H9 (cell line): ENCODE data around the gene CRYAB. TPM values are rescaled to one million over a fixed set of nuclear protein-coding genes. Genes with fewer than 3 reads are reported as not detected.
"Not testable (repeated sequence)": the region's sequence is repeated elsewhere in the genome, so short reads cannot be mapped to it uniquely, and the experiment has no call there.

Experiments
- DNase-seq: peaks from one replicate; pipeline ENCODE4 v3.0.0-alpha.2; 2017
- H2AFZ ChIP-seq: one replicate; pipeline ENCODE4 v1.6.1; 2013; ENCODE audit warnings: mild to moderate bottlenecking, low read length, control low read depth, moderate library complexity
- H2AK5ac ChIP-seq: 2 replicates; pipeline ENCODE4 v1.6.1; 2013; ENCODE audit warnings: low read length, control low read depth, mixed read lengths; ENCODE audit not compliant: insufficient read length
- H2BK120ac ChIP-seq: one replicate; pipeline ENCODE4 v1.6.1; 2013; ENCODE audit warnings: low read depth, mild to moderate bottlenecking, low read length, control low read depth, inconsistent platforms; ENCODE audit not compliant: poor library complexity, severe bottlenecking
- H2BK12ac ChIP-seq: 2 replicates; pipeline ENCODE4 v1.6.1; 2013; ENCODE audit warnings: low read length, control low read depth, mixed read lengths, low read depth; ENCODE audit not compliant: insufficient read length
- H2BK15ac ChIP-seq: 2 replicates; pipeline ENCODE4 v1.6.1; 2013; ENCODE audit warnings: low read depth, low read length, control low read depth
- H2BK20ac ChIP-seq: one replicate; pipeline ENCODE4 v1.6.1; 2013; ENCODE audit warnings: low read depth, mild to moderate bottlenecking, low read length, control low read depth, inconsistent platforms; ENCODE audit not compliant: poor library complexity, severe bottlenecking
- H2BK5ac ChIP-seq: 2 replicates; pipeline ENCODE4 v1.6.1; 2013; ENCODE audit warnings: low read length, control low read depth, mixed read lengths; ENCODE audit not compliant: insufficient read length
- H3K14ac ChIP-seq: 2 replicates; pipeline ENCODE4 v1.6.1; 2013; ENCODE audit warnings: low read length, control low read depth; ENCODE audit not compliant: insufficient read depth
- H3K18ac ChIP-seq: 2 replicates; pipeline ENCODE4 v1.6.1; 2013; ENCODE audit warnings: low read depth, mild to moderate bottlenecking, mixed read lengths, low read length, control low read depth; ENCODE audit not compliant: insufficient read length
- H3K23ac ChIP-seq: 2 replicates; pipeline ENCODE4 v1.6.1; 2013; ENCODE audit warnings: low read length, control low read depth, mixed read lengths, low read depth; ENCODE audit not compliant: insufficient read length
- H3K23me2 ChIP-seq: 2 replicates; pipeline ENCODE4 v1.6.1; 2013; ENCODE audit warnings: low read depth, mild to moderate bottlenecking, mixed read lengths, low read length, control low read depth; ENCODE audit not compliant: insufficient read length, poor library complexity, severe bottlenecking
- H3K27ac ChIP-seq: 2 replicates; pipeline ENCODE4 v1.5.1; 2013; ENCODE audit warnings: low read length, control low read depth, mixed read lengths, low read depth; ENCODE audit not compliant: insufficient read length
- H3K27me3 ChIP-seq: 2 replicates; pipeline ENCODE4 v1.6.1; 2013; ENCODE audit warnings: low read length, control low read depth, inconsistent platforms; ENCODE audit not compliant: insufficient read depth
- H3K4ac ChIP-seq: 2 replicates; pipeline ENCODE4 v1.6.1; 2013; ENCODE audit warnings: low read depth, mild to moderate bottlenecking, control low read depth, inconsistent platforms, low read length, moderate library complexity
- H3K4me1 ChIP-seq: 2 replicates; pipeline ENCODE4 v1.6.1; 2013; ENCODE audit warnings: low read length, control low read depth, inconsistent platforms; ENCODE audit not compliant: insufficient read depth
- H3K4me2 ChIP-seq: 2 replicates; pipeline ENCODE4 v1.6.1; 2013; ENCODE audit warnings: low read length, control low read depth, mixed read lengths; ENCODE audit not compliant: insufficient read length, insufficient read depth
- H3K56ac ChIP-seq: 2 replicates; pipeline ENCODE4 v1.6.1; 2013; ENCODE audit warnings: low read depth, mild to moderate bottlenecking, mixed read lengths, low read length, control low read depth; ENCODE audit not compliant: insufficient read length
- H3K79me1 ChIP-seq: 2 replicates; pipeline ENCODE4 v1.6.1; 2013; ENCODE audit warnings: low read depth, mild to moderate bottlenecking, moderate library complexity, low read length, control low read depth, inconsistent platforms; ENCODE audit not compliant: insufficient read depth, poor library complexity, severe bottlenecking
- H3K79me2 ChIP-seq: 2 replicates; pipeline ENCODE4 v1.6.1; 2013; ENCODE audit warnings: low read length, control low read depth, inconsistent platforms; ENCODE audit not compliant: insufficient read depth
- H3K9ac ChIP-seq: 2 replicates; pipeline ENCODE4 v1.6.1; 2013; ENCODE audit warnings: low read length, control low read depth, mixed read lengths; ENCODE audit not compliant: insufficient read length; ENCODE audit errors: extremely low read depth
- H3K9me3 ChIP-seq: one replicate; pipeline ENCODE4 v1.6.1; 2013; ENCODE audit warnings: low read depth, low read length, inconsistent platforms; ENCODE audit not compliant: control insufficient read depth
- H3T11ph ChIP-seq: one replicate; pipeline ENCODE4 v1.6.1; 2013; ENCODE audit warnings: mild to moderate bottlenecking, low read length, control low read depth, inconsistent platforms
- H4K20me1 ChIP-seq: one replicate; pipeline ENCODE4 v1.6.1; 2013; ENCODE audit not compliant: control insufficient read depth, insufficient read length, insufficient read depth
- H4K5ac ChIP-seq: 2 replicates; pipeline ENCODE4 v1.6.1; 2013; ENCODE audit warnings: low read depth, mild to moderate bottlenecking, mixed read lengths, low read length, control low read depth; ENCODE audit not compliant: insufficient read length
- H4K8ac ChIP-seq: replicated peaks from 2 replicates; pipeline ENCODE4 v1.6.1; 2013; ENCODE audit warnings: low read length, control low read depth, mixed read lengths, low read depth; ENCODE audit not compliant: insufficient read length
- H4K91ac ChIP-seq: 2 replicates; pipeline ENCODE4 v1.6.1; 2013; ENCODE audit warnings: low read depth, mild to moderate bottlenecking, moderate library complexity, mixed read lengths, low read length, control low read depth; ENCODE audit not compliant: insufficient read length
- H3K27ac Mint-ChIP-seq, 3 experiments: 2 replicates in 2 of 3; 3 replicates in 1 of 3; pipeline ENCODE4 v1.8.0; 2020 to 2021; ENCODE audit warnings: mixed read lengths in 3 of 3, mild to moderate bottlenecking in 1 of 3, moderate library complexity in 1 of 3
- H3K27me3 Mint-ChIP-seq: 2 replicates; pipeline ENCODE4 v1.8.0; 2021; ENCODE audit warnings: low read depth, mild to moderate bottlenecking, moderate library complexity, mixed read lengths
- H3K36me3 Mint-ChIP-seq, 3 experiments: 2 replicates in 2 of 3; 3 replicates in 1 of 3; pipeline ENCODE4 v1.8.0; 2020 to 2021; ENCODE audit warnings: low read depth in 3 of 3, mixed read lengths in 3 of 3; ENCODE audit not compliant: insufficient read depth in 1 of 3
- H3K4me1 Mint-ChIP-seq, 2 experiments: 2 replicates each; pipeline ENCODE4 v1.8.0; 2020; ENCODE audit warnings: mixed read lengths in 2 of 2
- H3K4me3 Mint-ChIP-seq, 2 experiments: 2 replicates in 1 of 2; 3 replicates in 1 of 2; pipeline ENCODE4 v1.8.0; 2020 to 2021; ENCODE audit warnings: mild to moderate bottlenecking in 2 of 2, mixed read lengths in 2 of 2, moderate library complexity in 1 of 2
- H3K9me3 Mint-ChIP-seq, 2 experiments: 2 replicates in 1 of 2; 3 replicates in 1 of 2; pipeline ENCODE4 v1.8.0; 2020; ENCODE audit warnings: mild to moderate bottlenecking in 2 of 2, mixed read lengths in 2 of 2, moderate library complexity in 1 of 2
- WGBS: extraction: QIAGEN DNeasy Blood & Tissue Kit; methylation state at CpG from one replicate; pipeline ENCODE4 v1.1.7; 2013; ENCODE audit warnings: missing lambda C conversion rate, low lambda C conversion rate, mixed read lengths; ENCODE audit not compliant: insufficient read length; ENCODE audit errors: extremely low coverage; 5-methylcytosine and 5-hydroxymethylcytosine counted together
- total RNA-seq: library from RNA; stranded (reverse); gene quantifications from 2 replicates; pipeline ENCODE4 v1.2.1, GENCODE V29; 2021
- TF ChIP-seq, protein P1 (sequence below): fragments of 200-600 bp; sonication (generic); conservative IDR thresholded peaks from 3 replicates; pipeline ENCODE4 v1.8.0; 2021; ENCODE audit warnings: antibody characterized with exemption, mild to moderate bottlenecking

Gene CRYAB
- total RNA-seq, 1 experiment from 2014 or later: not detected

DNA sequence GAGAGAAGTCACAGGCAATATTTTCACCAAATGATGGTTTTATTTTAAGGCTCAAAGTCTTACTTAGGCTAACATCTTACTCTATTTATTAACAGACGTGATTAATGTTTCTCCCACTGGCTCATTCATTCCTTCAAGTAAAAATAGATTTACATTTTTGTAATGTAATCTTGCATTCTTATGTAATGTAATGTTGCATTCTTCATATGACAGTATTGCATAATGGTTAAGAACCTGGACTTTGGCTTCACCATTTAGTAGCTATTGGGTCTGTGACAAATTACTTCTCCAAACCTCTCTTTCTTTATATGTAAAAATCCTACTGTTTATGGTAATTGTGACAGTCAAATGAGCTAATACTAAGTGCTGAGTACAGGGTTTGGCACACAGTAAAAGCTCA, 22.3 kb upstream of the CRYAB start:
- Histone ChIP-seq H2BK5ac (no peak overlapping the region), H3K4me1 (peaks cover 2% of the 10 kb centered on the region; the same call in 1 of the 2 replicates), H3K4me2 (no peak overlapping the region), H3K23ac (no peak overlapping the region), H2BK120ac (no peak overlapping the region), H4K8ac (no peak overlapping the region), H3K9me3 (no peaks in the 10 kb centered on the region), H3K56ac (no peak overlapping the region), H3K4ac (no peak overlapping the region), H4K91ac (no peak overlapping the region), H2AFZ (no peak overlapping the region), H3T11ph (no peak overlapping the region), H3K79me1 (no peaks in the 10 kb centered on the region), H3K27ac (no peak overlapping the region), H3K23me2 (peaks cover 5% of the 10 kb centered on the region), H4K5ac (no peak overlapping the region), H3K14ac (no peak overlapping the region), H3K9ac (no peak overlapping the region), H2BK20ac (no peak overlapping the region), H3K27me3 (no peaks in the 10 kb centered on the region), H2AK5ac (no peak overlapping the region), H4K20me1 (no peaks in the 10 kb centered on the region), H2BK12ac (no peak overlapping the region), H3K18ac (no peak overlapping the region), H3K79me2 (no peaks in the 10 kb centered on the region), H2BK15ac (no peak overlapping the region)
- H3K27me3 Mint-ChIP-seq: peaks cover 1% of the 10 kb centered on the region; the same call in 1 of the 2 replicates
- no peak for DNase-seq
- H3K4me1 Mint-ChIP-seq: peaks cover 28 to 36% of the 10 kb centered on the region in 2 experiments
- TF ChIP-seq, protein P1, sequence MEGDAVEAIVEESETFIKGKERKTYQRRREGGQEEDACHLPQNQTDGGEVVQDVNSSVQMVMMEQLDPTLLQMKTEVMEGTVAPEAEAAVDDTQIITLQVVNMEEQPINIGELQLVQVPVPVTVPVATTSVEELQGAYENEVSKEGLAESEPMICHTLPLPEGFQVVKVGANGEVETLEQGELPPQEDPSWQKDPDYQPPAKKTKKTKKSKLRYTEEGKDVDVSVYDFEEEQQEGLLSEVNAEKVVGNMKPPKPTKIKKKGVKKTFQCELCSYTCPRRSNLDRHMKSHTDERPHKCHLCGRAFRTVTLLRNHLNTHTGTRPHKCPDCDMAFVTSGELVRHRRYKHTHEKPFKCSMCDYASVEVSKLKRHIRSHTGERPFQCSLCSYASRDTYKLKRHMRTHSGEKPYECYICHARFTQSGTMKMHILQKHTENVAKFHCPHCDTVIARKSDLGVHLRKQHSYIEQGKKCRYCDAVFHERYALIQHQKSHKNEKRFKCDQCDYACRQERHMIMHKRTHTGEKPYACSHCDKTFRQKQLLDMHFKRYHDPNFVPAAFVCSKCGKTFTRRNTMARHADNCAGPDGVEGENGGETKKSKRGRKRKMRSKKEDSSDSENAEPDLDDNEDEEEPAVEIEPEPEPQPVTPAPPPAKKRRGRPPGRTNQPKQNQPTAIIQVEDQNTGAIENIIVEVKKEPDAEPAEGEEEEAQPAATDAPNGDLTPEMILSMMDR: no peak
- WGBS: no CpG with 5 or more reads among the region's 1 CpG
- no peak overlapping the region for H3K4me3 Mint-ChIP-seq
- H3K27ac Mint-ChIP-seq: no peak overlapping the region
- H3K36me3 Mint-ChIP-seq: no peaks in the 10 kb centered on the region
- H3K9me3 Mint-ChIP-seq: no peaks in the 10 kb centered on the region

DNA sequence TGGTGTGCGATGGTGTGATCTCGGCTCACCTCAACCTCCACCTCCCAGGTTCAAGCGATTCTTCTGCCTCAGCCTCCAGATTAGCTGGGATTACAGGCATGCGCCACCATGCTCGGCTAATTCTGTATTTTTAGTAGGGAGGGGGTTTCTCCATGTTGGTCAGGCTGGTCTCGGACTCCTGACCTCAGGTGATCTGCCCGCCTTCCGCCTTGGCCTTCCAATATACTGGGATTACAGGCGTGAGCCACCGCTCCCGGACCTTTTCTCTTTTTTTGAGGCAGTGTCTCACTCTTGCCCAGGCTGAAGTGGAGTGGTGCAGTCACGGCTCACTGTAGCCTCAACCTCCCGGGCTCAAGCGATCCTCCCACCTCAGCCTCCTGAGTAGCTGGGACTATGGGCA, 21.6 kb upstream of the CRYAB start:
- H3K27me3 ChIP-seq, H3K36me3 Mint-ChIP-seq, H2BK120ac ChIP-seq, H3T11ph ChIP-seq, H3K14ac ChIP-seq, H3K18ac ChIP-seq, DNase-seq, H3K9ac ChIP-seq, H2BK5ac ChIP-seq, H3K27ac ChIP-seq, H2AFZ ChIP-seq, H3K27ac Mint-ChIP-seq, H3K79me2 ChIP-seq, H2AK5ac ChIP-seq, H2BK12ac ChIP-seq, H3K9me3 ChIP-seq, H3K9me3 Mint-ChIP-seq, H2BK20ac ChIP-seq, H3K79me1 ChIP-seq, H3K27me3 Mint-ChIP-seq, H4K91ac ChIP-seq, H3K4me1 ChIP-seq, H3K4me3 Mint-ChIP-seq, H3K56ac ChIP-seq, H4K5ac ChIP-seq, H3K4ac ChIP-seq, H4K8ac ChIP-seq, H3K23me2 ChIP-seq, H3K4me2 ChIP-seq, H3K23ac ChIP-seq, H2BK15ac ChIP-seq, H4K20me1 ChIP-seq: not testable (repeated sequence)
- no CpG with 5 or more reads among the region's 14 CpGs for WGBS
- H3K4me1 Mint-ChIP-seq: peaks cover 21 to 29% of the 10 kb centered on the region in 2 experiments
